GM12878 (cell line): ENCODE data around the gene RPA3. TPM values are rescaled to one million over a fixed set of nuclear protein-coding genes. Genes with fewer than 3 reads are reported as not detected.

ENCODE experiments used
- ATF2 ChIP-seq: IDR thresholded peaks from 2 replicates; pipeline ENCODE4 v1.6.1; 2012; ENCODE audit warnings: low read length, inconsistent platforms
- BCL3 ChIP-seq: IDR thresholded peaks from 2 replicates; pipeline ENCODE4 v1.6.1; 2011; ENCODE audit warnings: borderline replicate concordance, low read depth, mild to moderate bottlenecking, moderate library complexity, low read length; ENCODE audit not compliant: insufficient read depth, poor library complexity, severe bottlenecking
- CHD4 ChIP-seq: fragments of 200-600 bp; sonication (generic); IDR thresholded peaks from 2 replicates; pipeline ENCODE4 v1.6.1; 2016; ENCODE audit warnings: mild to moderate bottlenecking
- CREB1 ChIP-seq: IDR thresholded peaks from 2 replicates; pipeline ENCODE4 v1.6.1; 2012; ENCODE audit warnings: low read depth, mild to moderate bottlenecking, inconsistent platforms
- DPF2 ChIP-seq: fragments of 450-650 bp; IDR thresholded peaks from 2 replicates; pipeline ENCODE4 v1.6.1; 2017; ENCODE audit warnings: mild to moderate bottlenecking
- GATAD2B ChIP-seq: fragments of 450-650 bp; conservative IDR thresholded peaks from 2 replicates; pipeline ENCODE4 v1.6.1; 2017; ENCODE audit warnings: low read depth, mild to moderate bottlenecking, moderate library complexity
- MLLT1 ChIP-seq: fragments of 450-650 bp; IDR thresholded peaks from 2 replicates; pipeline ENCODE4 v1.6.1; 2016; ENCODE audit warnings: mild to moderate bottlenecking
- NRF1 ChIP-seq: conservative IDR thresholded peaks from 2 replicates; pipeline ENCODE4 v1.6.1; 2011; ENCODE audit warnings: mild to moderate bottlenecking, low read depth, low read length, improper control_type of control experiment
- PAX8 ChIP-seq: fragments of 450-650 bp; IDR thresholded peaks from 2 replicates; pipeline ENCODE4 v1.6.1; 2017; ENCODE audit warnings: mild to moderate bottlenecking, moderate library complexity
- PKNOX1 ChIP-seq: fragments of 450-650 bp; IDR thresholded peaks from 2 replicates; pipeline ENCODE4 v1.6.1; 2016; ENCODE audit warnings: mild to moderate bottlenecking
- POU2F2 ChIP-seq: IDR thresholded peaks from 3 replicates; pipeline ENCODE4 v1.6.1; 2011; ENCODE audit warnings: low read depth, mild to moderate bottlenecking, low read length, borderline replicate concordance
- RELB ChIP-seq: fragments of 450-650 bp; IDR thresholded peaks from 2 replicates; pipeline ENCODE4 v1.6.1; 2017; ENCODE audit warnings: low read depth, mild to moderate bottlenecking, moderate library complexity
- SKIL ChIP-seq: fragments of 450-650 bp; IDR thresholded peaks from 2 replicates; pipeline ENCODE4 v1.6.1; 2017; ENCODE audit warnings: mild to moderate bottlenecking, low read depth, inconsistent platforms; ENCODE audit not compliant: poor library complexity, severe bottlenecking
- SRF ChIP-seq, 2 experiments: IDR thresholded peaks; 2 replicates each; pipeline ENCODE4 v1.6.1; 2011; ENCODE audit warnings: low read depth in 2 of 2, low read length in 2 of 2, mild to moderate bottlenecking in 1 of 2, moderate library complexity in 1 of 2
- TCF7 ChIP-seq: IDR thresholded peaks from 2 replicates; pipeline ENCODE4 v1.6.1; 2014; ENCODE audit warnings: antibody characterized with exemption, borderline replicate concordance
- YY1 ChIP-seq: IDR thresholded peaks from 2 replicates; pipeline ENCODE4 v1.6.1; 2011; ENCODE audit warnings: low read depth, mild to moderate bottlenecking, low read length
- ZNF687 ChIP-seq: fragments of 450-650 bp; IDR thresholded peaks from 2 replicates; pipeline ENCODE4 v1.6.1; 2017; ENCODE audit warnings: mild to moderate bottlenecking, moderate library complexity
- polyA plus RNA-seq, 11 experiments: library from polyadenylated mRNA; depleted of rRNA in 4 of 11; unstranded in 6 of 11; stranded (reverse) in 5 of 11; fragments of >200 nt; fragmentation: Nextera tagmentation in 4 of 11; fragmentation: Illumina TruSeq in 1 of 11; extraction: Ambion mirVana in 4 of 11; extraction: Trizol in 1 of 11; gene quantifications; 1 replicate in 1 of 11; 2 replicates in 10 of 11; pipeline versions ENCODE4 v1.2.1 to v1.2.3, GENCODE V29; 2011 to 2016; ENCODE audit warnings: inconsistent platforms in 2 of 11, missing spikeins in 2 of 11, low read depth in 1 of 11
- total RNA-seq, 4 experiments: library from RNA; depleted of rRNA in 3 of 4; stranded (reverse); fragments of >200 nt in 3 of 4; fragmentation: Illumina TruSeq in 1 of 4; extraction: Trizol in 1 of 4; gene quantifications; 2 replicates each; pipeline versions ENCODE4 v1.2.1 to v1.2.3, GENCODE V29; 2013 to 2021

RPA3 gene
- total and polyA plus RNA-seq, 10 of the 15 experiments (the other 5 are each of a cell fraction or from before 2014, with no cell fraction given), result 60.2 to 343 (median 112) TPM

- TF ChIP-seq ZNF687 (peak; percentile 95), SRF (IDR thresholded peaks at IDR 0.05; ENCODE audit: low read depth in 2 of 2, low read length in 2 of 2) (no peak), CHD4 (no peak), CREB1 (peak; percentile 80), BCL3 (peak; percentile 22), DPF2 (peak; percentile 75), MLLT1 (0 out of 2 replicates have a peak, but pooled peaks have one; percentile 21), NRF1 (no peak), YY1 (peak; percentile 87), PKNOX1 (no peak), TCF7 (no peak), GATAD2B (no peak), RELB (peak; percentile 45; the same call in 1 of the 2 replicates), POU2F2 (peak; percentile 12; the same call in 1 of the 3 replicates), PAX8 (no peak), ATF2 (peak; percentile 91), SKIL (peak; percentile 46)
These were observed 829 bp upstream of the RPA3 start (continued) for GRCh38 chr7:7719236-7719635.
